ENCODE measurements around the gene TSPAN11. TPM values are rescaled to one million over a fixed set of nuclear protein-coding genes. Genes with fewer than 3 reads are reported as not detected.

Gene TSPAN11
- total and polyA plus RNA-seq, 2 donors = 4.1 to 18.3 TPM

GRCh38 chr12:30953951-30954751, 27.6 kb downstream of the TSPAN11 start:
- Histone ChIP-seq H3K4me3 (ENCODE audit: low read depth, low read length) (no peak overlapping the region), H3K4me1 (ENCODE audit: insufficient read depth) (no peaks in the 10 kb centered on the region), H3K36me3 (ENCODE audit: insufficient read depth) (no peaks in the 10 kb centered on the region), H3K27ac (ENCODE audit: low read depth) (no peak overlapping the region)
- DNase-seq (ENCODE audit: extremely low spot score) = no peak
- 79% methylated on average over 6 of the region's 6 CpGs for WGBS

DNA sequence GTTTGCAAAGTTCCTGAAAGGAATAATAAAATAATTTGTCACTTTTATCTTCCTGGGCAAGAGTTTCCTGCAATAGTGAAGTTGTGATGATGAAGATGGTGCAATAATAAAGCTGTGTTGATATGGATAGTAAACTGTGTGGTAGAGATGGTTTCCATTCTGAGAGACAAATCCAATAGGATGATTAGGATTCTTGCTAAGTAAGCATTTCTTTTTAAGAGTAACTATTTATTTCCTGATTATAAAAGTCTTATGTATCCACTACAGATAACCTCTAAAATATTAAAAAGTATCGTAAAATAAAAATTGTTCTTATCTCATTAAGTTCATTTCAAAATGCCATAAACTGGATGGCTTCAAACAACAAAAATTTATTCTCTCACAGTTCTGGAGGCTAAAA, 28.7 kb downstream of the TSPAN11 start:
- DNase-seq (ENCODE audit: extremely low spot score) = no peak
- H3K4me3 ChIP-seq (ENCODE audit: low read depth, low read length) = no peak overlapping the region
- no peak overlapping the region for H3K27ac ChIP-seq (ENCODE audit: low read depth)
- H3K36me3 ChIP-seq (ENCODE audit: insufficient read depth) = no peaks in the 10 kb centered on the region
- no peaks in the 10 kb centered on the region for H3K4me1 ChIP-seq (ENCODE audit: insufficient read depth)
- 92% methylated on average over 1 of the region's 1 CpG for WGBS

- 83% methylated on average over 16 of the region's 16 CpGs for WGBS
- Histone ChIP-seq H3K4me1 (ENCODE audit: insufficient read depth) (no peaks in the 10 kb centered on the region), H3K27ac (ENCODE audit: low read depth) (no peak overlapping the region), H3K36me3 (ENCODE audit: insufficient read depth) (no peaks in the 10 kb centered on the region), H3K4me3 (ENCODE audit: low read depth, low read length) (no peak overlapping the region)
- no peak for DNase-seq (ENCODE audit: extremely low spot score)
Observed at GRCh38 chr12:30959110-30959710, 32.7 kb downstream of the TSPAN11 start.

- WGBS = 88% methylated on average over 10 of the region's 10 CpGs
- no peaks in the 10 kb centered on the region for H3K4me1 ChIP-seq (ENCODE audit: insufficient read depth)
- H3K36me3 ChIP-seq (ENCODE audit: insufficient read depth) = no peaks in the 10 kb centered on the region
- H3K4me3 ChIP-seq (ENCODE audit: low read depth, low read length) = no peak overlapping the region
- no peak overlapping the region for H3K27ac ChIP-seq (ENCODE audit: low read depth)
- no peak for DNase-seq (ENCODE audit: extremely low spot score)
Observed at GRCh38 chr12:30959778-30960177, 33.2 kb downstream of the TSPAN11 start.

- 86% methylated on average over 3 of the region's 3 CpGs for WGBS
- no peak for DNase-seq (ENCODE audit: extremely low spot score)
Observed at GRCh38 chr12:30961030-30961429, 34.5 kb downstream of the TSPAN11 start.

DNA sequence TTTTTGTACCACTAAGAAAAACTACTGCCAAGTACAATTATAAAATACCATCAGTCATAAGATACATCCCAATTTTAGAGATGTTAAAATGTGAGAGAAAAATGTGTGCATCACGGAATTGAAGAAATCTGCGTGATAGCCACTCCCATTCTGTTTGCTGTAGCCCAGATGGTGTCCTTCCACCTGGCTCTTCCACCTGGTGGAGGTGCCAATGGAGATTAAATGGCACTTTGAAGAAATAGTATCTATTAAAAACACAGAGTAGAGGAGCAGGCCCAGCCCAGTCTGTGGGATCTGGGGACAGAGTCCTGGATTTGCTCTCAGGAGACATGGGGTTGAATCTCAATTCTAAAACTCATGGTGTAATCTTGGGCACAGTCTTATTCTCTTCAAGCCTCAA, 35.5 kb downstream of the TSPAN11 start:
- H3K4me3 ChIP-seq (ENCODE audit: low read depth, low read length) = no peak overlapping the region
- no peaks in the 10 kb centered on the region for H3K36me3 ChIP-seq (ENCODE audit: insufficient read depth)
- WGBS = 96% methylated on average over 2 of the region's 2 CpGs
- no peak for DNase-seq (ENCODE audit: extremely low spot score)
- H3K27ac ChIP-seq (ENCODE audit: low read depth) = no peak overlapping the region
- H3K4me1 ChIP-seq (ENCODE audit: insufficient read depth) = no peaks in the 10 kb centered on the region

More at GRCh38 chr12:30961030-30961429, 34.5 kb downstream of the TSPAN11 start:
- H3K4me1 ChIP-seq (ENCODE audit: insufficient read depth) = no peaks in the 10 kb centered on the region
- no peak overlapping the region for H3K27ac ChIP-seq (ENCODE audit: low read depth)
- H3K4me3 ChIP-seq (ENCODE audit: low read depth, low read length) = no peak overlapping the region
- H3K36me3 ChIP-seq (ENCODE audit: insufficient read depth) = no peaks in the 10 kb centered on the region

GRCh38 chr12:30963709-30964564, 37.4 kb downstream of the TSPAN11 start:
- Histone ChIP-seq H3K36me3 (ENCODE audit: insufficient read depth) (no peaks in the 10 kb centered on the region), H3K27ac (ENCODE audit: low read depth) (no peak overlapping the region), H3K4me3 (ENCODE audit: low read depth, low read length) (no peak overlapping the region), H3K4me1 (ENCODE audit: insufficient read depth) (no peaks in the 10 kb centered on the region)
- no peak for DNase-seq (ENCODE audit: extremely low spot score)
- WGBS = 89% methylated on average over 21 of the region's 21 CpGs

DNA sequence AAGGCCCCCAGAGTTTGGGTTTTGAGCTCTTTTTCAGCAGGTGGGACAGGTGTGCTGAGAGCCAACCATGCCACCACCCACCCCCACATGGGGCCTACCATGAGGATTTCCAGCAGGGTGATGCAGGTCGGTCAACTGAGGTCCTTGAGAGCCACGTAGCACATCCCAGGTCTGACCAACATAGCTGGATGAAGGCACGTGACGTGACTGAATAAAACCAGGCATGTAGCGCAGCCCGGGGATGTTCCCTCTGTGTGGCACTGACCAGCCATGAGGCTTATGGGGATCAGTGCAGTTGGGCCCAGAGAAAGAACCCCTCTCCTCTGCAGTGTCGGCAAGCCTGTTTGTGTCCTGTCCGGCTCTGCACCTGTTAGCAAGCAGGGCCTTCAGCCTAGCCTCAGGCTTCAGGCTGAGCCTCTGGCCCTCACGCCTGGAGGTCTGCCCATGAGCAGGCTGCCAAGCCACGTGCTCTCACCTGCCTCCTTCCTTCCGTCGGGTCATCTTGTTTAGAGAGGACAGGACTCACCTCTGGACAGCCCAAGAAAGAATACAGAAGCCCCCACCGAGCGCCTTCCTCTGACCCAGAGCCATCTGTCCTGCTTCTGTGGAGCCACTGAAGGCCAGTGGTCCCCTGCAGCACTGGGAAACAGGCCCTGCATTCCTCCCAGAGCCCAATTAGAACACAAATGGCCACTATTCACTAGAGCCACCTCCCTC, 38.5 kb downstream of the TSPAN11 start:
- H3K4me3 ChIP-seq (ENCODE audit: low read depth, low read length) = no peak overlapping the region
- H3K27ac ChIP-seq (ENCODE audit: low read depth) = no peak overlapping the region
- WGBS = 90% methylated on average over 14 of the region's 14 CpGs
- no peaks in the 10 kb centered on the region for H3K36me3 ChIP-seq (ENCODE audit: insufficient read depth)
- DNase-seq (ENCODE audit: extremely low spot score) = no peak
- no peaks in the 10 kb centered on the region for H3K4me1 ChIP-seq (ENCODE audit: insufficient read depth)

DNA sequence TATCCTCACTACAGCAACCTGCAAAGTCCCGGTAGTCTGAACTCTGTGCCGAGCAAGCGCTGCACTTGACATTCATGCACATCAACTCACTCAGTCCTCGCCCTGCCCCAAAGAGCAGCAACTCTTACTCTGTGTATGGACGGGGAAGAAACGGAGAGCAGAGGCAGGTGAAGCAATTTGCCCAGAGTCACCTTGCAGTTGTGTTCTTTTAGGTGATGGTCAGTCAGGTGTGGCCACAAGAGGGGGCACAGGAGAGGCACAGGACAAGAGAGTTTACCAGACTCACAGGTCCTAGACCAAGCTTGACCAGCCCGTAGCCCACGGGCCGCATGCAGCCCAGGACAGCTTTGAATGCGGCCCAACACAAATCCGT, 39.1 kb downstream of the TSPAN11 start:
- DNase-seq (ENCODE audit: extremely low spot score) = no peak
- Histone ChIP-seq H3K36me3 (ENCODE audit: insufficient read depth) (no peaks in the 10 kb centered on the region), H3K4me1 (ENCODE audit: insufficient read depth) (no peaks in the 10 kb centered on the region), H3K27ac (ENCODE audit: low read depth) (no peak overlapping the region), H3K4me3 (ENCODE audit: low read depth, low read length) (no peak overlapping the region)
- WGBS = 84% methylated on average over 11 of the region's 11 CpGs

DNA sequence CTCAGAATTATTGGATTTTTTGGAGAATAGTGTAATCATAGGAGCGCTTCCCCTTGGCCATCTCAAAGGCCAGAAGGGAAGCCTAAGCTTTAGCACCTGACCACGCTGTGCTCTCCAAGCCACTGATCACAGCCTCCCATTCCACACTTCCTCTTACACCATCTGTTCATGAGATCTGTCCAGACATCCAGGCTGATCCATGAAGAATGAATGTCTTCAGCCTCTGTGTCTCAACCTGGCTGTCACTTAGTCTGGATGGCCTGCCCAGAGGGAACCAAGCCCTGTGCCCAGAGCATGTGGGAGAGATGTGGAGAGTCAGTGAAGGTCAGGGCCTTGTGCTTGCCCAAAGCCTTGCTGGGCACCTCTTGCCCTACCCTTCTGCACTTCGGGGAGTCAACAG, 40.5 kb downstream of the TSPAN11 start:
- Histone ChIP-seq H3K4me1 (ENCODE audit: insufficient read depth) (no peaks in the 10 kb centered on the region), H3K36me3 (ENCODE audit: insufficient read depth) (no peaks in the 10 kb centered on the region), H3K27ac (ENCODE audit: low read depth) (no peak overlapping the region), H3K4me3 (ENCODE audit: low read depth, low read length) (no peak overlapping the region)
- 97% methylated on average over 3 of the region's 3 CpGs for WGBS
- no peak for DNase-seq (ENCODE audit: extremely low spot score)

DNA sequence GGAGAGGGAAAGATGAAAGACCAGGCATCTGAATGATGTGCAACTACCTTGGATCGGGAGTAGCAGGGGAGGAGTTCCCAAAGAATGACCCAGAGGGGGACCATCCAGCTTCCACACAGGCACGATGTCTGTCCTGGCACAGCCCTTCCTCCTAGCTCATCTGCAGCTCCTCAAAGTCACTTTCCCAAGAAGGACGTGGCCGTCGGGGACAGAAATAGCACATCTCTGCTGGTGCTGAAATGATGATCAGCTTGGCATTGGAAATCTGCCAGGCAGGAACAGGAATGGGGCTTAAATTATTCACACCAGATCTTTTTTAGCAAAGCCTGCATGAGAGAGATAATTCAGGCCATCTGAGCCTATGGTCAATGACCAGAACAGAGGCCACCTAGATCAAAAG, 41.7 kb downstream of the TSPAN11 start:
- no peaks in the 10 kb centered on the region for H3K4me1 ChIP-seq (ENCODE audit: insufficient read depth)
- DNase-seq (ENCODE audit: extremely low spot score) = no peak
- 62% methylated on average over 5 of the region's 5 CpGs for WGBS
- H3K36me3 ChIP-seq (ENCODE audit: insufficient read depth) = no peaks in the 10 kb centered on the region
- H3K27ac ChIP-seq (ENCODE audit: low read depth) = no peak overlapping the region
- no peak overlapping the region for H3K4me3 ChIP-seq (ENCODE audit: low read depth, low read length)

- Histone ChIP-seq H3K36me3 (ENCODE audit: insufficient read depth) (no peaks in the 10 kb centered on the region), H3K27ac (ENCODE audit: low read depth) (no peak overlapping the region), H3K4me3 (ENCODE audit: low read depth, low read length) (no peak overlapping the region), H3K4me1 (ENCODE audit: insufficient read depth) (no peaks in the 10 kb centered on the region)
- WGBS = 99% methylated on average over 3 of the region's 3 CpGs
- DNase-seq (ENCODE audit: extremely low spot score) = no peak
Observed at GRCh38 chr12:30969006-30969405, 42.5 kb downstream of the TSPAN11 start.

- no peak for DNase-seq (ENCODE audit: extremely low spot score)
- Histone ChIP-seq H3K4me3 (ENCODE audit: low read depth, low read length) (no peak overlapping the region), H3K27ac (ENCODE audit: low read depth) (no peak overlapping the region), H3K4me1 (ENCODE audit: insufficient read depth) (no peaks in the 10 kb centered on the region), H3K36me3 (ENCODE audit: insufficient read depth) (no peaks in the 10 kb centered on the region)
- WGBS = 81% methylated on average over 5 of the region's 5 CpGs
Observed at GRCh38 chr12:30969606-30970395, 43.3 kb downstream of the TSPAN11 start.

Measured in urinary bladder (tissue), 4 donors.